OCI-LY7 (cell line): ENCODE measurements around the gene RPL37. TPM values are rescaled to one million over a fixed set of nuclear protein-coding genes. Genes with fewer than 3 reads are reported as not detected.

Experiments
- BruUV-seq: library from RNA; stranded (reverse); fragments of 400-500 nt; replicated peaks from 2 replicates; lab custom pipeline; 2021; lab: Mats Ljungman, UMichigan
- CTCF ChIA-PET: fragments of 300-600 bp; sonication (Branson Sonifier 250); formaldehyde crosslinking; loops from one replicate; lab custom pipeline; 2022; ENCODE audit warnings: antibody characterized with exemption; ENCODE audit not compliant: unreplicated experiment; lab: Charles Lee
- POLR2A ChIA-PET: fragments of 300-600 bp; sonication (Branson Sonifier 250); formaldehyde crosslinking; loops from one replicate; lab custom pipeline; 2022; ENCODE audit warnings: antibody characterized with exemption; lab: Charles Lee
- DNase-seq: peaks from one replicate; pipeline ENCODE4 v3.0.0-alpha.2; 2015; ENCODE audit warnings: low spot score
- H2AFZ ChIP-seq: fragments of 200-600 bp; sonication (generic), shearing (Covaris generic); 2 replicates; pipeline ENCODE4 v1.6.1; 2014; ENCODE audit warnings: mild to moderate bottlenecking, antibody characterized with exemption, low read length, moderate library complexity
- H3K27ac ChIP-seq: fragments of 200-600 bp; sonication (generic); 2 replicates; pipeline ENCODE4 v1.5.1; 2014; ENCODE audit warnings: mixed run types, low read depth, mild to moderate bottlenecking, moderate library complexity, low read length, inconsistent platforms; ENCODE audit not compliant: poor library complexity, severe bottlenecking
- H3K36me3 ChIP-seq: fragments of 200-600 bp; sonication (generic); 2 replicates; pipeline ENCODE4 v1.6.1; 2014; ENCODE audit warnings: mild to moderate bottlenecking, antibody characterized with exemption, low read length, moderate library complexity, mixed read lengths; ENCODE audit not compliant: insufficient read depth
- H3K4me1 ChIP-seq: fragments of 200-600 bp; sonication (generic); 2 replicates; pipeline ENCODE4 v1.5.1; 2014; ENCODE audit warnings: mild to moderate bottlenecking, low read length; ENCODE audit not compliant: insufficient read depth, poor library complexity, severe bottlenecking
- H3K4me2 ChIP-seq: fragments of 200-600 bp; sonication (generic); 2 replicates; pipeline ENCODE4 v1.6.1; 2014; ENCODE audit warnings: mild to moderate bottlenecking, low read length
- H3K4me3 ChIP-seq: fragments of 200-600 bp; sonication (generic); 2 replicates; pipeline ENCODE4 v1.5.1; 2014; ENCODE audit warnings: mild to moderate bottlenecking, low read depth, low read length; ENCODE audit not compliant: poor library complexity, severe bottlenecking
- H3K79me2 ChIP-seq: fragments of 200-600 bp; sonication (generic); 2 replicates; pipeline ENCODE4 v1.6.1; 2016; ENCODE audit warnings: low read depth, mild to moderate bottlenecking, low read length, moderate library complexity, mixed read lengths; ENCODE audit not compliant: insufficient read depth
- H3K9me2 ChIP-seq: fragments of 200-600 bp; sonication (generic); 2 replicates; pipeline ENCODE4 v1.6.1; 2016; ENCODE audit warnings: mild to moderate bottlenecking, low read length, mixed read lengths; ENCODE audit not compliant: insufficient read depth
- H3K9me3 ChIP-seq: fragments of 200-600 bp; sonication (generic); 2 replicates; pipeline ENCODE4 v1.6.1; 2014; ENCODE audit warnings: mild to moderate bottlenecking, mixed run types, low read length, mixed read lengths
- H4K20me1 ChIP-seq: fragments of 200-600 bp; sonication (generic); 2 replicates; pipeline ENCODE4 v1.6.1; 2014; ENCODE audit warnings: mild to moderate bottlenecking, antibody characterized with exemption, low read length, moderate library complexity, mixed read lengths; ENCODE audit not compliant: insufficient read depth
- CTCF ChIP-seq: fragments of 200-600 bp; sonication (generic); conservative IDR thresholded peaks from 2 replicates; pipeline ENCODE4 v1.5.1; 2014; ENCODE audit warnings: mild to moderate bottlenecking, antibody characterized with exemption, low read length, moderate library complexity, mixed read lengths
- EZH2phosphoT487 ChIP-seq: fragments of 200-600 bp; sonication (generic); IDR thresholded peaks from 2 replicates; pipeline ENCODE4 v1.6.1; 2018; ENCODE audit warnings: low read depth, borderline replicate concordance, mild to moderate bottlenecking, mixed run types, antibody characterized with exemption, low read length, moderate library complexity, mixed read lengths
- intact Hi-C: fragments of 100-400 bp; cut with micrococcal nuclease; formaldehyde crosslinking; loops from one replicate; pipeline ENCODE4 v1.10.0; 2022; ENCODE audit not compliant: unreplicated experiment
- total RNA-seq, 2 experiments: library from RNA; depleted of rRNA in 1 of 2; stranded (reverse); fragments of >200 nt in 1 of 2; shearing (Covaris generic) in 1 of 2; gene quantifications; 2 replicates each; pipeline ENCODE4 v1.2.3, GENCODE V29; 2014 to 2022

The RPL37 gene
- total RNA-seq, 2 experiments from 2014 or later, result 1,905 to 2,779 TPM

DNA sequence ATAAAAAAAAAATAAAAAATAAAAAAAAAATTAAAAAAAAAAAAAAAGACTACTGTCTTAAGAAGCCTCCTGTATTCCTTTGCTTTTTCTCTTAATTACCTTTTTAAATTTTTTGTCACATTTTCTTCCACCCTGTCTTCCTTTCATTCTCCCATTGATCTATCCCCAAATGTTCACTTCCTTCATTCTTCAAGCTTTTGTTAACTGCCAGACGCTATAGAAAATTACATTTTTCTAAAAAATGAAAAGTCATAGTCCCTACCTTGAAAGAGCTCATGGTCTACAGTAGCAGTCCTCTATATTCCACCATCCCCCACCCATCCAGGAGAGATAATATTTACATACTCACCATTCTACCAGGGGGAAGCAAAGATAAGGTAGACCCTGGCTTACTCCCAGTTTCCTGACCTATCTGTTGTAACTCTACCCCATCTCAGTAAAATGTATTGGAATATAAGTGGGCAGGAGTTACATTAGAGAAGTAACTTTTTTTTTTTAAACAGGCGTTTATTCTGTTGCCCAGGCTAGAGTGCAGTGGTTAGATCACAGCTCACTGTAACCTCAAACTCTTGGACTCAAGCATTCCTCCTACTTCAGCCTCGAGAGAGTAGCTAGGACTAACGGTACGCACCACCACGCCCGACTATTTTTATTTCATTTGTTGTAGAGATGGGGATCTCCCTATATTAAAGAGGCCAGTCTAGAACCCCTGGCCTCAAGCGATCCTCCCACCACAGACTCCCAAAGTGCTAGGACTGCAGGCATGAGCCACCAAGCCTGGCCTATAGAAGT, 33.1 kb downstream of the RPL37 start:
- H3K9me2 ChIP-seq, result no peaks in the 10 kb centered on the region
- H2AFZ ChIP-seq, result no peak overlapping the region
- no peak for TF ChIP-seq EZH2phosphoT487
- no peak for TF ChIP-seq CTCF
- DNase-seq, result no peak
- BruUV-seq, result no TSS peak
- intact Hi-C loops, result no loop called here
- H3K4me2 ChIP-seq, result no peak overlapping the region
- peaks cover 14% of the 10 kb centered on the region for H3K79me2 ChIP-seq
- POLR2A ChIA-PET, result interaction anchor here (0.9 to 1.1 kb wide), 2 partner anchors 18 to 20 kb away, joined by 3 to 5 read pairs; no protein-coding TSS in a partner anchor
- H3K27ac ChIP-seq, result no peak overlapping the region
- H3K36me3 ChIP-seq, result no peaks in the 10 kb centered on the region
- H4K20me1 ChIP-seq, result peaks cover 2% of the 10 kb centered on the region; the same call in 1 of the 2 replicates
- no peaks in the 10 kb centered on the region for H3K9me3 ChIP-seq
- H3K4me1 ChIP-seq, result peaks cover 12% of the 10 kb centered on the region
- CTCF ChIA-PET, result no interaction called here
- no peak overlapping the region for H3K4me3 ChIP-seq

DNA sequence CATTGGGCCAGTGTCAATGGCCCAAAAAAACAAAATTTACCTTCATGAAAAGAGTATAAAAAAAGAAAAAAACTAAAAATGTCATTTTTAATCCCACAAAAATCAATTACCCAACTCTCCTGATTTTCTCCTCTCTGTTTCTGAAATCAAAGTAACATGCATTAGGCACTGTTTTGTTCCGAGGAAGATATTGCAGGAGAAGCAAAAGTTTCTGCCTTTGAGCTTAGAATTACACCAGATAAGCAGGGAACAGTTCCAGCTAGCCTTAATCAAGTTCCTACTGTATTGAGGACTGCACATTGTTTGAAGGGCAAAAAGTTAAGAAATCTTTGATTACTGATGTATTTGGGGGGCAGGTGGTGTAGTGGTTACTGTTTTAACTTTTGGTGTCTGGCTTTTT, 35.8 kb downstream of the RPL37 start:
- peak overlapping the region; percentile 79 for H3K4me2 ChIP-seq
- H3K9me2 ChIP-seq, result no peaks in the 10 kb centered on the region
- peaks cover 12% of the 10 kb centered on the region; the same call in 1 of the 2 replicates for H3K36me3 ChIP-seq
- ChIA-PET POLR2A (interaction anchor here (0.5 to 1.0 kb wide), 4 partner anchors 8 to 38 kb away, joined by 3 to 5 read pairs (median 4); no protein-coding TSS in a partner anchor), CTCF (no interaction called here)
- peaks cover 17% of the 10 kb centered on the region for H3K4me1 ChIP-seq
- BruUV-seq, result TSS peak; percentile 90
- peak overlapping the region; percentile 97; the same call in 1 of the 2 replicates for H2AFZ ChIP-seq
- intact Hi-C loops, result no loop called here
- H3K79me2 ChIP-seq, result peaks cover 41% of the 10 kb centered on the region
- no peak for DNase-seq
- H3K4me3 ChIP-seq, result peak overlapping the region; percentile 91
- no peaks in the 10 kb centered on the region for H3K9me3 ChIP-seq
- H4K20me1 ChIP-seq, result peaks cover 18% of the 10 kb centered on the region
- no peak overlapping the region for H3K27ac ChIP-seq
- TF ChIP-seq CTCF (no peak), EZH2phosphoT487 (no peak)

DNA sequence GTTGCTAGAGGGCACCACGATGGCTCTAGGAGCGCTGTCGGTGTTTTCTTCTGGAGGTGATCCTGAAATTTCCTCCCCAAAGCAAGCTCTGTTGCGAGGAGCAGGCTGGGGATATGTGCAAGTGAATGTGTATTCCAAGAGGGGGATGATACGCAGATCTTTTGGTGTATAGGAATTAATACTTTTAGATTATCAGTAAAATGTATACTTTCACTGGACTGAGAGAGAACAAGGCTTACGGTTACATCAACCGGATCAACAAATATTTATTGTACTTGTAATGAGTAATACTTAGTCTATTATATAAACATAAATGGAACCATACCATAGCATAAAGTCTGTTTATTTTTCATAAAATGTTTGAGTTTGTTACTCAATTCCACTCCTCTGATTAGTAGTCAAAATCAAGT, 36.2 kb downstream of the RPL37 start:
- Histone ChIP-seq H3K79me2 (peaks cover 45% of the 10 kb centered on the region), H3K9me2 (no peaks in the 10 kb centered on the region), H3K36me3 (peaks cover 12% of the 10 kb centered on the region; the same call in 1 of the 2 replicates), H3K4me1 (peaks cover 17% of the 10 kb centered on the region), H2AFZ (peak overlapping the region; percentile 97), H3K27ac (peak overlapping the region; percentile 67), H4K20me1 (peaks cover 18% of the 10 kb centered on the region), H3K4me2 (peak overlapping the region; percentile 79), H3K9me3 (no peaks in the 10 kb centered on the region), H3K4me3 (peak overlapping the region; percentile 91)
- ChIA-PET POLR2A (interaction anchor here (0.5 to 1.0 kb wide), 4 partner anchors 8 to 38 kb away, joined by 3 to 5 read pairs (median 4); no protein-coding TSS in a partner anchor), CTCF (no interaction called here)
- BruUV-seq, result no TSS peak
- TF ChIP-seq CTCF (no peak; the same call in 1 of the 2 replicates), EZH2phosphoT487 (no peak)
- DNase-seq, result peak; percentile 50
- intact Hi-C loops, result loop anchor here (1.0 kb wide), 2 partner anchors 36 to 44 kb away; partner anchors contain the start of genes RPL37 and TTC33
